Stimulated activated CD4-positive, alpha-beta T cell treated with anti-CD3 and anti-CD28 coated beads, Interleukin-15, amount 100 ng/mL, for 24 hours (primary cell): Measurements from ENCODE around the gene DPYSL3.

Source experiments
- DNase-seq: peaks from one replicate; pipeline ENCODE4 v3.0.0-alpha.2; 2020

Gene DPYSL3

DNA sequence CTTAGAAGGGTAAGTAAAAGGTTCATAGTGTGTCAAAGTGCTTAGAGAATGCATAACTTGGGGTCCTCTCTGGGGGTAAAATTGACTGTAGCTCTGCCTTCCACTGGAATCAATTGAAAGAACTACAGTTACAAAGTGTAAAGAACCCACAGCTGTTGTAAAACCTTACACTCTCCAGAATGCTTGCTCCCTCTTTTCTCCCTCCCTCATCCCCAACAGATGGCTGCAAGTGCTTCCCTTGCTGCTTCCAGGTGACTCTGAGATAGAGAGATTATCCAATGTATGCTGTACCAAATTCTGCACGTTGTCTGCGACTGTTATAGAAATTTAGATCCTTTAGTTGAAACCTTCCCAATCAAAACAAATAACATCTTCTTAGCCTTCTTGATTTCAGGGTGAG lies 149.1 kb downstream of the DPYSL3 start:
- DNase-seq = no peak

DNA sequence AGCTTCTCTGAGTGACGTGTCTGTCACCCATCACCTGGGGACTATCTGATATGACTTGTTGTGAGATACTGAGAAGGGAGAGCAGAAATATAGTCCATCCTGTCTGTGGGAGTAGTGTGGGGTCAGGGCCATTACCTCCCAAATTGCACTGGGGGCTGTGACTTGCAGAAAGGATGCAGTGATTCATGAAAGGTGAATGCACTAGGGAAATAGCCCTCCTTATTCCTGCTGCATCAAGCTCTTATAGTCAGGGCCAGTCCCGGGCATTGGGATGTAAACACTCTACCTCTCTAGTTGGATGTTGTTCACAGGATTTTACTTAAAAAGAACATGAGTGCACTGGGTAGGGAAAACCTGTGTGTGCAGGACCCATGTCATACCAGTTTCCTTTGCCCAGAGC lies 150.3 kb downstream of the DPYSL3 start:
- DNase-seq = no peak

DNA sequence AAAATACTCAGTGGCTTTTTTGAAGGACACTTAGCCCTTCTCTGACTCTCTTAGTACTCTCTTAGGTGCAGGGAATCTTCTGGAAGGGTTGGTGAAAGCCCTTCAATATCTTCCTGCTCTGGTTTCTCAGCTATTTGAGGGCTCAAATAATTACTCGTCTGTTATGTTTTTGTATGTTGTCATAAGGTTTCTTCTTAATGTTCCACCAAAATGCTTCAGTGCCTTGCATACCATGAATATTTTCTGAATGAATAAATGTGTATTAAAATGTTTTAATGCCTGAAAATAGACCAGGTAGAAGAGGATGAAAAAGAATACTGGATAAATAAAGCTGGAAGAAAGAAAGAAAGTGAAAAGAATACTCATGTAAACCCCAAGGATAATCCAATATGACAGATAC lies 150.8 kb downstream of the DPYSL3 start:
- no peak for DNase-seq

DNA sequence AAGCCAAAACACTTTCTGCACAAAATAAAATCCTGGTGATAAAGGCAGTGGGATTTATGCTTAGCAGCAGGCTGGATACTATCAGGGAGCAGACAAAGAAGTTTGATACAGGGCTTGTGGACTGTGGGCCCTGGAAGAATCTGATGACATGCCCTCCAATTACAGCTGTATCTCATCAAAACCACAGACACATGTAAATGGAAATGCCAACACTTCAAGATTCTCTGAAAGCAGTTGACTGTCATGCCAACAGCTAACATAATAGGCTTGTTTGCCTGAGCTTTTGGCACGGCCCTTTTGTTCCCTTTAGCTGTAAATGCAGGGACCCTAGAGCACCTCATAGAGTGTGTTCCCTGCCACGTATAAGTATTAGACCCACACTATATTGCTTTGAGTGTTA lies 160.6 kb downstream of the DPYSL3 start:
- no peak for DNase-seq

DNA sequence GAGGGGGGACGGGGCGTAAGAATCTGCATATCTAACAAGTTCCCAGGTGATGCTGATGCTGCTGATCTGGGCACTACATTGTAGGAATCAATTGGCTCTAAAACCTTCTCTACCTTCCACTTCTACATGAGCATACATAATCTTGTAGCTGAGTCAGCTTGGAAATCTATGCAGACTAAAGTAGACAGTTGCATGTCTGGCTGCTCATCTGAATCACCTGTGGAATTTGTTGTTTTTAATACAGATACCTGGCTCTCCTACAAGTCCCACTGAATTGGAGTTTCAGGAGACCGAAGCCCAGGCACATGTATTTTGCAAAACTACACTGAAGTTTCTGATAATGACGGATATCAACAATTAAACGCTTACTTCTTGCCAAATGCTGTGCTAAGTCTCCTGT lies 161.4 kb downstream of the DPYSL3 start:
- DNase-seq = no peak

DNA sequence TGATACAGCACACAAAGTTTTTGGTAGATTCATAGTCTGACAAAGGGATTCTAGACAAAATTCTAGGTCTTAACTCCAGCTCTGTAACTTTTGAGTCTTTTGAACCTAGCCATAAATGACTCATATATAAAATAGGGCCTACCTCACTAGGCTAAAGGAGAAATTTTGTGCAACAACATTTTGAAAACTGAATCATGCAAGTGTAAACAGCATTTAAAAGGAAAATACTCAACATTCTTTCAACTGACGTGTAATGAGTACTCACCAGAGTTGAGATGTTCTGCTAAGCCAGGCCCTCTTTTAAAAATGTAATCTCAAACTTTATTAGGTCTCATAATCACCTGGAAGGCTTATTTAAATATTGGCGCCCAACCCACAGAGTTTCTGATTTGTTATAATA lies 161.8 kb downstream of the DPYSL3 start:
- no peak for DNase-seq

DNA sequence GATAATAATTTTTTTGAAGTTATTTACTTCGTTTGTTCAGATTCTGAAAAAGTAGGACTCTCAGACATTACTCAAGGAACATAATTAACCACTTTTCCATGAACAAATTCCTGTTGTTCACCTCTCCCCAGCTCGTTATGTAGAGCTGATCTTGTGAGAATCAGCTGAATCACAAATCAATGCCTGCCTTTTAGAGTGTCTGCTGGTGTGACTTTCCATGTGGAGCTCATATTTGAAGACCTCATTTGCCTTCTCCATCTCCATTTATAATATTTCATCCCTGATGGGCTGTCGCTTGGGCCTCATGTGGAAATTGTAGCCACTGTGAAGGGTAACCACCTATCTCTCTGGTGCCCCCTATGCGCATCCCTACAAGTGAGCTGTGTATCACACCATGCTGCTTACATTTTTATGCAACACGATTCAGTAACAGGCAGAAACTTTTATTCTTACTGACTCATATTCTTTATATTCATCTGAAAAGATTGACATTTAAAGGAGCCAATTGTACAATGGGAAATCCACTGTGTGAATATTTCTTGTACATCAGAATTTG lies 163.8 kb downstream of the DPYSL3 start:
- DNase-seq = no peak

DNA sequence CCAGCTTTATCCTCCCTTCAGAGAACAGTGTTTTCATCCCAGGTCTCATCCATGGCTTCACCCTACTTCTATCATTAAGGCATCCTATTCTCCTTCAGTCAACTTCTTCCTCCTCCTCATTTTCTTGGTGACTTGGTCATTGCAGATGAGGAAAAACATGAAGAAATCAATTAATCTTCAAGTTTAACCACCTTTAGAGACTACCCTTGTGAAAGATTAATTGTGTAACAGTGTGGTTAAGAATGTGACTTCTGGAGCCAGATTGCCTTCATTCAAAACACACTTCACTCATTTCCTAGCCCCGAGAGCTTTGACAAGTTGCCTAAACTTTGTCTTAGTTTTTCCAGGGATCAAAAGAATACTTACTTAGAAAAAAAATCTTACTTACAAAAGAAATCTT lies 165.0 kb downstream of the DPYSL3 start:
- DNase-seq = no peak

DNA sequence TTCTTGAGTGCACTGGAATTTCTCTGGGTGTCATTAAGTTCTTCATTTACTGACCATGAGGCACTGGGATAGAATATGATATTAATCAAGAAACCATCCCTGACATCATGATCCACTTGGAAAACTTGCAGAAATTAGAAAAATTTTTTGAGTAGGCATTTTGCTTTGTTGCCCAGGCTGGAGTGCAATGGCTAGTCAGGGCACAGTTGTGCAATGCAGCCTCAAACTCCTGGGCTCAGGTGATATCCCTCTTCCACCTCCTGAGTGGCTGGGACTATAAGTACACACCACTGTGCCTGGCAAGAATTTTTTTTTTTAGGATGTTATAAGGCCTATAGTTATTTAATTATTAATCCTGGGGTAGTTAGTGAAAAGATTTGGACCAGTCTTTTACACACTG lies 168.5 kb downstream of the DPYSL3 start:
- no peak for DNase-seq

DNA sequence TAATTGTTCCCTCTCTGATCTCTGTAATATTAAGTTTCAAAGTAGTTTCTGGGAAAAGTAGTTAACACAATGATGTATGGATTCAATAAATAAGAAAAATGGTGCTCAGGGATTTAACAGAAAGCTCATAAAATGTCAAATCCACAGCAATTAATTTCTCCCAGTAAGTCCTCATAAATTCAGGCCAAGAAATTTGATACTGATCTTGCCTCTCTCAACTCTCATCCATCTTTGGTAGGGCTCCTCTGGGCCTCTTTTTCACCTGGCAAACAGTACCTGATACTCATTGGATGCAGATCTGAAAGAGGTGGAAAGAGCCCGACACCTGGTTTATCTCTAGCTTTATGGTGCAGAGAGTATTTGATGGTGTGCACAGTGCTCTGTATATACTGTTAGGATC lies 168.9 kb downstream of the DPYSL3 start:
- DNase-seq = no peak
